ENCODE data around the gene DNMT3L.
"Not testable (repeated sequence)": the region's sequence is repeated elsewhere in the genome, so short reads cannot be mapped to it uniquely, and the experiment has no call there.

Gene DNMT3L

GRCh38 chr21:44206698-44207676, 54.7 kb downstream of the DNMT3L start:
- not testable (repeated sequence) for H3K4me3 Mint-ChIP-seq; H3K27me3 Mint-ChIP-seq; H3K4me1 Mint-ChIP-seq (ENCODE audit: low read depth); H3K27ac Mint-ChIP-seq; H3K36me3 Mint-ChIP-seq (ENCODE audit: low read depth); H3K9me3 Mint-ChIP-seq

DNA sequence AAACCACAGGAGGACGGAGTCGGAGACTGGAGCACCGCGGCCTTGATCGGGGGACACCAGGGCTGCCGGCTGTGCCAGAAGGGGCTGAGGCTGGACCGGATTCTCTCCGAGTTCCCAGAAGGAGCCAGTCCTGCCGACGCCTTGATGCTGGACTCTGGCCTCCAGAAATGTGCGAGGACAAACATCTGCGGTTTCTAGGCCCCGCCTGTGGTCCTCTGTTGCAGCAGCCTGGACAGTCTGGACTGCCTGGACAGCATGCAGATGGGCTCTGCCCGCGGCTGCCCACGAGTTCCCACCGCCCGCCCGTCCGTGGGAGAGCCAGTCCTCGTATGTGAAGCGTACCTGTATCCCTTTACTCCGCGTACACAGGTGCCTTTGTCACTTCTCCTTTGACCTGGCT, 55.5 kb downstream of the DNMT3L start:
- not testable (repeated sequence) for H3K36me3 Mint-ChIP-seq (ENCODE audit: low read depth); H3K4me3 Mint-ChIP-seq; H3K9me3 Mint-ChIP-seq; H3K27me3 Mint-ChIP-seq; H3K4me1 Mint-ChIP-seq (ENCODE audit: low read depth); H3K27ac Mint-ChIP-seq

DNA sequence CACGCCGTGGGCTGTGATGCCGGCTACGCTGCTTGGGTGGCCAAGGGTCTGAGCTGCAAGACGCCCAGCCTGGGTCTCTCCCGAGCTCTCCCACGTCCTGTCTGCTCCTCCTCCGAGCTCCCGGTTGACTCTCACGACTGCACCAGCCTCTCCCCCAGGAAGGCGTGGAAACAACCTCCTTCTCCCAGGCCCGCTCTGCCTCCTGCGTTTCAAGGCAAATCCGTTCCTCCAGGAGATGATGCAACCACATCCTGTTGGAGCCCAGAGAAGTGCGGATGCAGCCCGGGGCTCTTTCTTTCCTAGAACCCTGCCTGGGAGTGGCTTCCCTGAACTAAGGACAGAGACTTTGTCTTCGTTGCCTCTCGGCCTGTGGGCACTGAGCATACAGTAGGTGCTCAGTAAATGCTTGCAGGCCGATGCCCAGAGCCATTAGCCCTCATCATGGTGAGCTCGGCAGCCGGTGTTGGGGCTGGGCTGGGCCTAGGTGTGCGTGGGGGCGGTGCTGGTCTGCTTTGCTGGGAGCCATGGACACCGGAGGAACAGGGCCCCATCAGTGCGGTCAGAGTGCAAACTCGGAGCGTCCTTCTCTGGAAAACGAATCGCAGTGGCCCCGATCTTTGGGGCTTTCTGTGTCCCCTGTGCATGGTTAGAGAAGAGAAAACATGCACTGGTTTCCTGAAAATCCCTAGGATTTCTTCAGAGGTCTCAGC, 59.0 kb downstream of the DNMT3L start:
- H3K27ac Mint-ChIP-seq, H3K9me3 Mint-ChIP-seq: not testable (repeated sequence)

GRCh38 chr21:44199997-44200396, 61.7 kb downstream of the DNMT3L start:
- H3K27ac Mint-ChIP-seq = not testable (repeated sequence)

More for the DNA sequence above, 59.0 kb downstream of the DNMT3L start:
- not testable (repeated sequence) for H3K4me3 Mint-ChIP-seq; H3K27me3 Mint-ChIP-seq; H3K36me3 Mint-ChIP-seq (ENCODE audit: low read depth); H3K4me1 Mint-ChIP-seq (ENCODE audit: low read depth)

DNA sequence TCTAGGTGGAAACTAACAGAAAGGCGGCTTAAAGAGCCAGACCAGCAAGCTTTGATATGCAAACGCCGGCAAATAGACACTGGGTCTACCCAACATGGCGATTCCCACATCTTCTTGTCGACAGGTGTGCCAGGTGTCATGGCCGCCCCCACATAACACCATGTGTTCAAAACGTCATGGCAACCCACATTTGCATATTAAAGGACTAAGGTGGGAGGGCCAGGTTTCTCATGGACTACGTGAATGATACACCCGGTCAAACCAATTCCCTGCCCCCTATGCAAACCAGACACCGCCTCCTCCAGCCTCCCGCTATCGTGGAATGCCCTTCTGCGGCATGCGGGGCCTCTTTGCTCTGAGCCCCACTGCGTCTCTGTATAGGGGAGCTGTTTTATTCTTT, 62.2 kb downstream of the DNMT3L start:
- H3K9me3 Mint-ChIP-seq = no peaks in the 10 kb centered on the region
- no peak overlapping the region for H3K27ac Mint-ChIP-seq
- no peaks in the 10 kb centered on the region for H3K27me3 Mint-ChIP-seq
- H3K36me3 Mint-ChIP-seq (ENCODE audit: low read depth) = no peaks in the 10 kb centered on the region
- H3K4me3 Mint-ChIP-seq = no peak overlapping the region
- H3K4me1 Mint-ChIP-seq (ENCODE audit: low read depth) = no peaks in the 10 kb centered on the region

More at GRCh38 chr21:44199997-44200396, 61.7 kb downstream of the DNMT3L start:
- not testable (repeated sequence) for H3K27me3 Mint-ChIP-seq; H3K36me3 Mint-ChIP-seq (ENCODE audit: low read depth); H3K4me3 Mint-ChIP-seq; H3K9me3 Mint-ChIP-seq; H3K4me1 Mint-ChIP-seq (ENCODE audit: low read depth)

GRCh38 chr21:44197156-44197516, 64.6 kb downstream of the DNMT3L start:
- H3K9me3 Mint-ChIP-seq; H3K27me3 Mint-ChIP-seq; H3K4me3 Mint-ChIP-seq; H3K36me3 Mint-ChIP-seq (ENCODE audit: low read depth); H3K27ac Mint-ChIP-seq; H3K4me1 Mint-ChIP-seq (ENCODE audit: low read depth): not testable (repeated sequence)
